ENCODE results near the gene IRX1.

The IRX1 gene

DNA sequence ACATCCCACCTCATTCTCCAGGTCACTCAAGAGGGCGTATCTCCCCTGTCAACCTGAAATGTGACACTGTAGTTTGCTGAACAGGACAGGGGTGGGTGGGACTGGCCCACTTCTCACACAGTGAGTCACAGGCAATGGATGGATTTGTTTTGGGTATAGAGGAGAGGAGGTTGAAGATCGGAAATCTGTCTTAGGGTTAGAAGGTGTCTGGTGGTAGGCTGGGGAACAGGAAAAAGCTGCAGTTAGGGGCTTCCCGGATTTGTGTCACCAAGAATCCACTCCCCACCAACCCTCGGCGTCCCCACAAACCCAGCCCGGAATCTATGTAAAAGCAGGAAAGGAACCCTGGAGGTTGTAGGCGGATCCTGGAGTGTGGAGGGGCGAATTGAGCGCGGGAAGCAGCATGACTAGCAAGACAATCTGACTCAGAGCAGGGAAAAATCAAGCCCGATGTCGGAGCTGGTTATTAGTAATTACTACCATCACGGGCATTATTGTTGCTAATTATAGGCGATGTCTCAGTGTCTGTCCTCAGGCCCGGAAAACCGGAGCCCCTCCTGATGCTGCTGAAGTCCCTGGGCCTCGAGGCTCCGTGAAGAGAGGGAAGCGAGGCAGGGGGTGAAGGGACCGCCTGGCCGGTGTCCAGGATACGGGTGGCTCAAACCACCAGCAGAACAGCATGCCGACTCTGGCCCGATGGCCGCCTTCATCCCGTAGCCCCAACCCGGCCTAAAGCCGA is 1.7 kb upstream of the IRX1 start:
- no peak overlapping the region for H3K4me3 ChIP-seq (ENCODE audit: insufficient read depth, low read depth, low read length, poor library complexity, severe bottlenecking)
- no peaks in the 10 kb centered on the region for H3K36me3 ChIP-seq (ENCODE audit: control insufficient read depth, insufficient read depth, low read length)
- no peak for DNase-seq
- H3K27me3 ChIP-seq (replicated peaks; ENCODE audit: control insufficient read depth, insufficient read depth, low read length, poor library complexity, severe bottlenecking), result peaks cover 8% of the 10 kb centered on the region
- H3K4me1 ChIP-seq (ENCODE audit: control insufficient read depth, insufficient read depth, low read length, poor library complexity, severe bottlenecking), result no peaks in the 10 kb centered on the region
- H3K9me3 ChIP-seq (ENCODE audit: control insufficient read depth, low read length), result no peaks in the 10 kb centered on the region
- no peak overlapping the region for H3K27ac ChIP-seq (ENCODE audit: insufficient read depth, low read length, poor library complexity, severe bottlenecking)

DNA sequence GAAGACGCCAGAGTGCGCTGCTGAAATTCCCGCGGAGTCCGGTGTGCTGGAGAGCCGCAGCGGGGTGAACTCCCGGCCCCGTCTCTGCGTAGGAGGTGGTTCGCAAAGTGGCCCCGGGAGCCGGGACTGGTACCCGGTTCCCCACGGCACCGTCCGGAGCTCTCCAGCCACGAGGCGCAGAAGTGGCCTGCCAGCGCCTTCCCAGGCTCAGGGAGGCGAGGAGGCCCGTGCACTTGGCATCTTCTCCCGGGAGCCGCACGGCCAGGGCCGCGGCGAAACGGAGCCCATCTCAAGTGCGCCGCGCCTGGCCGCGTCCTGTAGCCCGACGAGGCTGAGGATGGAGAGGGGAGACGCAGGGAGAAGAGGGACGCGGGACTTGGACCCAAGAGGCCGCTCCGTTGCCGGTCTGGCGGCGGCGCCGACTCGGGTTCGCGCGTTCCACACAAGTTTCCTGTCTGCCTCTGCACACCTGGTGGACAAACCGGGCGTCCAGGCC is 1.1 kb upstream of the IRX1 start:
- H3K36me3 ChIP-seq (ENCODE audit: control insufficient read depth, insufficient read depth, low read length), result no peaks in the 10 kb centered on the region
- no peaks in the 10 kb centered on the region for H3K4me1 ChIP-seq (ENCODE audit: control insufficient read depth, insufficient read depth, low read length, poor library complexity, severe bottlenecking)
- H3K27ac ChIP-seq (ENCODE audit: insufficient read depth, low read length, poor library complexity, severe bottlenecking), result no peak overlapping the region
- H3K27me3 ChIP-seq (replicated peaks; ENCODE audit: control insufficient read depth, insufficient read depth, low read length, poor library complexity, severe bottlenecking), result peaks cover 8% of the 10 kb centered on the region
- no peaks in the 10 kb centered on the region for H3K9me3 ChIP-seq (ENCODE audit: control insufficient read depth, low read length)
- no peak overlapping the region for H3K4me3 ChIP-seq (ENCODE audit: insufficient read depth, low read depth, low read length, poor library complexity, severe bottlenecking)
- DNase-seq, result no peak

DNA sequence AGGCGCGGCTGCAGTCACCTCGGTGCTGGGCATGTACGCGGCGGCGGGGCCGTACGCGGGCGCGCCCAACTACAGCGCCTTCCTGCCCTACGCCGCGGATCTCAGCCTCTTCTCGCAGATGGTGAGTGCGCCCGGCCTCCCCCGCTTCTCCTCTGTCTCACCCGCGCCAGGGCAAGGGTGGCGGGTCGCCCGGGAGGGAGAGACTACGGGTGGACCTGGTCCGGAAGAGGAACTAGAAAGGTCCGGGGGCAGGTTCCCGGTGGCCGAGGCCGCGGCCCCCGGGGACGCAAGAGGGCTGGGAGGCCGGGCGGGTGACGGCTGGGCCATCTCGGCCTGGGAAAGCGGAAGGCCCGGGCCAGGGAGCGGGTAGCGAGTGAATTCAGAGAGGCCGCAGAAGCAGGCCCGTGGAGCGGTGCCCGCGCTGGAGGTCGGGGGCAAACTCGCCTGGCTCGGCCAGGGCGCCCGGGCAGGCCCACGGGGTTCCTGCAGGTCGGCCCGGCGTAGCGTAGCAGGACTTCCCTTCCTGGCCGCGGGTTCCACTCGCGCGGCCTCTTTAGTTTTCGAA is 711 bp downstream of the IRX1 start:
- Histone ChIP-seq H3K4me3 (ENCODE audit: insufficient read depth, low read depth, low read length, poor library complexity, severe bottlenecking) (no peak overlapping the region), H3K9me3 (ENCODE audit: control insufficient read depth, low read length) (no peaks in the 10 kb centered on the region), H3K4me1 (ENCODE audit: control insufficient read depth, insufficient read depth, low read length, poor library complexity, severe bottlenecking) (no peaks in the 10 kb centered on the region), H3K27ac (ENCODE audit: insufficient read depth, low read length, poor library complexity, severe bottlenecking) (no peak overlapping the region), H3K36me3 (ENCODE audit: control insufficient read depth, insufficient read depth, low read length) (no peaks in the 10 kb centered on the region), H3K27me3 (replicated peaks; ENCODE audit: control insufficient read depth, insufficient read depth, low read length, poor library complexity, severe bottlenecking) (peaks cover 9% of the 10 kb centered on the region)
- no peak for DNase-seq

DNA sequence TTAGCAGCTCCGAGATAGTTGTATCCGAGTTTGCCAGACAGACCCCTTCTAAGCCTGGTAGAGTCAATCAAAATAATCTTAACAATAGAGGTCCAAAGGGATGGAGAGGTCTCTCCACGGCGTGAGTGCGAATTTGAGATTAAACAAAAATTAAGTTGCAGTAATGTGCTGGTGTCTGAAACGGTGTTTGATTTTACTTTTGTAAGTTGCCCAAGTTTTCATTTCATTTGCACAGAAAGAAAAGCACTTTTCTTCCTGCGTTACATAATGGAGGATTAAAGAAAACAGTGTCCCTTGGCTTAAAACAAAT is 1.2 kb downstream of the IRX1 start:
- H3K9me3 ChIP-seq (ENCODE audit: control insufficient read depth, low read length), result no peaks in the 10 kb centered on the region
- H3K36me3 ChIP-seq (ENCODE audit: control insufficient read depth, insufficient read depth, low read length), result no peaks in the 10 kb centered on the region
- no peaks in the 10 kb centered on the region for H3K4me1 ChIP-seq (ENCODE audit: control insufficient read depth, insufficient read depth, low read length, poor library complexity, severe bottlenecking)
- no peak overlapping the region for H3K4me3 ChIP-seq (ENCODE audit: insufficient read depth, low read depth, low read length, poor library complexity, severe bottlenecking)
- DNase-seq, result no peak
- no peak overlapping the region for H3K27ac ChIP-seq (ENCODE audit: insufficient read depth, low read length, poor library complexity, severe bottlenecking)
- peaks cover 10% of the 10 kb centered on the region for H3K27me3 ChIP-seq (replicated peaks; ENCODE audit: control insufficient read depth, insufficient read depth, low read length, poor library complexity, severe bottlenecking)

DNA sequence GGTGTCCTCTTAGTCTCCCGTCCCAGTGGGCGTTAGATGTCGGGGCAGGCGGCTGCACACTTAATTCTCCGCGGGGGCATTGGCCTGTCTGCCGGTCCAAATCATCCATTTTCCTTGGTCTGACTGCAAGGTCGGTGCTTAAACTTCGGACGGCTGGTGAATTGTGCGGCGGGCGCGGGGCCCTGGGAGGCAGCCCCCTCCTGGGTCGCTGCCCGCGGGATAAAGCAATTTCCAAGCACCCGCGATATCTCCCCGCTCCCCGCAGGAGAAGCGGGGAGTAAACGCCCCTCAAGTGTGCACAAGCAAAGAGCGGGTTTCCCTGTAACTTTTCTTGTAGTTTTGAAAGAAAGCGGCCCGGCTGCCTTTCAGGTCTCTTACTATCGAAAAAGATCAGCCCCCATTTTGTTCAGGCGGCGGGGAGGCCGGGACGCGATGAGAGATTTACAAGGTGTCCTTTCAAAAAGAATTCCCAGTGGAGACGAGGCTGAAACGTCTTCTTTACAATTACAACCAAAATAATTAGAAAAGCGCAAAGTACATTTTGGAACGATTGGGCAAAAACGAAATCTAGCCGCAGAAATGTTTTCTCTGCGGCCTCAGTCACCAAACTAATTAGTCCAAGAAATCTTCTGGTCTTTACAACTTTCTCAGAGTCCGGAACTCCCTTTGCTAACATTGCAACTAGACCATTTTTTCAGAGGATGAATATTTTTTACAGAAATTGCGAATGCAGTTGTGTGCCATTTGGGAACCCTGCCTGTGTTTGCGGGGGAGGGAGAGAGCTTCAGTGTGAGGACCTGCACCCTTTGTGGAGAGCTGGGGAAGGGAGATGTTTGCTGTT is 1.8 kb downstream of the IRX1 start:
- DNase-seq, result no peak
- Histone ChIP-seq H3K27ac (ENCODE audit: insufficient read depth, low read length, poor library complexity, severe bottlenecking) (no peak overlapping the region), H3K36me3 (ENCODE audit: control insufficient read depth, insufficient read depth, low read length) (no peaks in the 10 kb centered on the region), H3K27me3 (replicated peaks; ENCODE audit: control insufficient read depth, insufficient read depth, low read length, poor library complexity, severe bottlenecking) (peaks cover 10% of the 10 kb centered on the region), H3K4me1 (ENCODE audit: control insufficient read depth, insufficient read depth, low read length, poor library complexity, severe bottlenecking) (no peaks in the 10 kb centered on the region), H3K9me3 (ENCODE audit: control insufficient read depth, low read length) (no peaks in the 10 kb centered on the region), H3K4me3 (ENCODE audit: insufficient read depth, low read depth, low read length, poor library complexity, severe bottlenecking) (no peak overlapping the region)

DNA sequence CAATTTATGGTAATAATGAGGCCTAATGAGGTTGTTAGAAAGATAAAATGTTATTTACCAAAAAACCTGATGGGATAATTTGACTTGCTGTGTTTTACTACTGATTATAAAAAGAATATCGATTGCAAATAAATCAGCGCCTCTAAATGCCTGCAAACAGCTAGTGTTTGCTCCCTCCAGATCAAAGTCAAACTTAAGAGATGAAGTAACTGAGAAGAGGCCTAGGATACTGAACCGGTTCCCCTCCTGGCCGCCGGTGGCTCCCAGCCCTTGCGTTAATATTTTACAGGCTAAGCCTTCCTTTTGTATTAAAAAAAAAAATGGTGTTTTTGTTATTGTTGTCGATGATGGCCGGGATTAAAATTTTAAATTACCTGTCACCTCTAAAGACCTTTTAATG is 2.6 kb downstream of the IRX1 start:
- Histone ChIP-seq H3K4me1 (ENCODE audit: control insufficient read depth, insufficient read depth, low read length, poor library complexity, severe bottlenecking) (no peaks in the 10 kb centered on the region), H3K36me3 (ENCODE audit: control insufficient read depth, insufficient read depth, low read length) (no peaks in the 10 kb centered on the region), H3K27me3 (replicated peaks; ENCODE audit: control insufficient read depth, insufficient read depth, low read length, poor library complexity, severe bottlenecking) (peaks cover 12% of the 10 kb centered on the region), H3K4me3 (ENCODE audit: insufficient read depth, low read depth, low read length, poor library complexity, severe bottlenecking) (no peak overlapping the region), H3K9me3 (ENCODE audit: control insufficient read depth, low read length) (no peaks in the 10 kb centered on the region), H3K27ac (ENCODE audit: insufficient read depth, low read length, poor library complexity, severe bottlenecking) (no peak overlapping the region)
- no peak for DNase-seq

DNA sequence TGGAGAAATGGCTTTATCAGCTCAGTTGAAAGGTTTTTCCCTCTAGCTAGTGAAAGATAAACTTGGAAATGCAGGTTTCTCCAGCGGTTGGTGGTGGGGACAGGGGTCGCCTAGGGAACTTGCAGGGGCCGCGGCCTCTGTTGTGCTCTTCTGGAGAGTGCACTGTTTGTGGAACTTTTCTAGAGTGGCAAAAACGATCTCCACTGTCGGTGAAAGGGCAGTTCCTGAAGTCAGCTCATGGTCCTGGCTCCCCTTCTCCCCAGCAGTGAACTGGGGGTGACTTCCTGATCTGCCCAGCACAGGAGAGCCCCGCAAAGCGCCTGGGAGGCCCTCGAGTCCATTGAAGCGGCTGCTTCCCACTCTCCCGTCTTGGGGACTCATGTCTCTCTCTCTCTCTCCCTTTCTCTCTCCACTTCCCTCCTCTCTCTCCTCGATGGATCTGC is 3.2 kb downstream of the IRX1 start:
- H3K36me3 ChIP-seq (ENCODE audit: control insufficient read depth, insufficient read depth, low read length), result no peaks in the 10 kb centered on the region
- DNase-seq, result no peak
- H3K4me1 ChIP-seq (ENCODE audit: control insufficient read depth, insufficient read depth, low read length, poor library complexity, severe bottlenecking), result no peaks in the 10 kb centered on the region
- H3K27me3 ChIP-seq (replicated peaks; ENCODE audit: control insufficient read depth, insufficient read depth, low read length, poor library complexity, severe bottlenecking), result peaks cover 10% of the 10 kb centered on the region
- no peaks in the 10 kb centered on the region for H3K9me3 ChIP-seq (ENCODE audit: control insufficient read depth, low read length)
- H3K4me3 ChIP-seq (ENCODE audit: insufficient read depth, low read depth, low read length, poor library complexity, severe bottlenecking), result no peak overlapping the region
- no peak overlapping the region for H3K27ac ChIP-seq (ENCODE audit: insufficient read depth, low read length, poor library complexity, severe bottlenecking)

DNA sequence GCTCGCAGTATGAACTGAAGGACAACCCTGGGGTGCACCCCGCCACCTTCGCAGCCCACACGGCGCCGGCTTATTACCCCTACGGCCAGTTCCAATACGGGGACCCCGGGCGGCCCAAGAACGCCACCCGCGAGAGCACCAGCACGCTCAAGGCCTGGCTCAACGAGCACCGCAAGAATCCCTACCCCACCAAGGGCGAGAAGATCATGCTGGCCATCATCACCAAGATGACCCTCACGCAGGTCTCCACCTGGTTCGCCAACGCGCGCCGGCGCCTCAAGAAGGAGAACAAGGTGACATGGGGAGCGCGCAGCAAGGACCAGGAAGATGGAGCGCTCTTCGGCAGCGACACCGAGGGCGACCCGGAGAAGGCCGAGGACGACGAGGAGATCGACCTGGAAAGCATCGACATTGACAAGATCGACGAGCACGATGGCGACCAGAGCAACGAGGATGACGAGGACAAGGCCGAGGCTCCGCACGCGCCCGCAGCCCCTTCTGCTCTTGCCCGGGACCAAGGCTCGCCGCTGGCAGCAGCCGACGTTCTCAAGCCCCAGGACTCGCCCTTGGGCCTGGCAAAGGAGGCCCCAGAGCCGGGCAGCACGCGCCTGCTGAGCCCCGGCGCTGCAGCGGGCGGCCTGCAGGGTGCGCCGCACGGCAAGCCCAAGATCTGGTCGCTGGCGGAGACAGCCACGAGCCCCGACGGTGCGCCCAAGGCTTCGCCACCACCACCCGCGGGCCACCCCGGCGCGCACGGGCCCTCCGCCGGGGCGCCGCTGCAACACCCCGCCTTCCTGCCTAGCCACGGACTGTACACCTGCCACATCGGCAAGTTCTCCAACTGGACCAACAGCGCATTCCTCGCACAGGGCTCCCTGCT is 3.8 kb downstream of the IRX1 start:
- Histone ChIP-seq H3K9me3 (ENCODE audit: control insufficient read depth, low read length) (no peaks in the 10 kb centered on the region), H3K27ac (ENCODE audit: insufficient read depth, low read length, poor library complexity, severe bottlenecking) (no peak overlapping the region), H3K4me3 (ENCODE audit: insufficient read depth, low read depth, low read length, poor library complexity, severe bottlenecking) (no peak overlapping the region), H3K4me1 (ENCODE audit: control insufficient read depth, insufficient read depth, low read length, poor library complexity, severe bottlenecking) (no peaks in the 10 kb centered on the region), H3K27me3 (replicated peaks; ENCODE audit: control insufficient read depth, insufficient read depth, low read length, poor library complexity, severe bottlenecking) (peaks cover 13% of the 10 kb centered on the region), H3K36me3 (ENCODE audit: control insufficient read depth, insufficient read depth, low read length) (no peaks in the 10 kb centered on the region)
- no peak for DNase-seq

DNA sequence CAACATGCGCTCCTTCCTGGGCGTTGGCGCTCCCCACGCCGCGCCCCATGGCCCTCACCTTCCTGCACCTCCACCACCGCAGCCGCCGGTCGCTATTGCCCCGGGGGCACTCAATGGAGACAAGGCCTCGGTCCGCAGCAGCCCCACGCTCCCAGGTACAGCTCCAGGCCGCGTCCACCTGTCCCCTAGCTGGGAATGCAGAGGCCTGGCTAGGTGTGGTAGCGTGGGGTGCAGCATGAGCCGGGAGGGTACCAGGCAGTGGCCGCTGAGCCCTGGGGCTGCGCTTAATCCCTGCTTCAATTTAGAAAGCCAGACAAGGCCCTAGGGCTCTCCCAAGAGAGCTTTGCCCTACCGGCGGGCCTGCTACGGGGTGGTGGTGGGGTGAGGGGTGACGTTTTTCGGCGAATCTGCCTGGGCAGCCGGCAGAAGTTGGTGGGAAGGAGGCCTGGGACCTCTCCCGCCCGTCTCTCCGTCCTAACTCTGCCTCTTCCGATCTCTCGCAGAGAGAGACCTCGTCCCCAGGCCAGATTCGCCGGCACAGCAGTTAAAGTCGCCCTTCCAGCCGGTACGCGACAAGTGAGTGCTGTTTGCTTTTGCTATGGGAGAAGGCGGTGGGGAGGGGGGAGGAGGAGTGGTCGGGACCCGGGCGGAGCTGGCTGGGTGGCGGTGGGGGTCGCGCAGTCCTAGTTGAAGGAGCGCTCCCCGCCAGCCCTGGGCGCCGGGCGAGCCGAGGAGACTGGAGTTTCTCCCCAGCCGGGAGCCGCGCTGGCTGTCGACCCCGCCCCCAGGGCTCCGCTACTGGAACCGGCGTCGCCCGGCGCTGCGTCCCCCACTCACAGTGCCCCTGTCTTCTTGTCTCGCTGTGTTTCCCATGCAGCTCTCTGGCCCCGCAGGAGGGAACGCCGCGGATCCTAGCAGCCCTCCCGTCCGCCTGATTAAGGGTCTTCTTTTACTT is 4.8 kb downstream of the IRX1 start:
- Histone ChIP-seq H3K9me3 (ENCODE audit: control insufficient read depth, low read length) (no peaks in the 10 kb centered on the region), H3K27me3 (replicated peaks; ENCODE audit: control insufficient read depth, insufficient read depth, low read length, poor library complexity, severe bottlenecking) (peaks cover 13% of the 10 kb centered on the region), H3K27ac (ENCODE audit: insufficient read depth, low read length, poor library complexity, severe bottlenecking) (no peak overlapping the region), H3K4me3 (ENCODE audit: insufficient read depth, low read depth, low read length, poor library complexity, severe bottlenecking) (no peak overlapping the region), H3K36me3 (ENCODE audit: control insufficient read depth, insufficient read depth, low read length) (no peaks in the 10 kb centered on the region), H3K4me1 (ENCODE audit: control insufficient read depth, insufficient read depth, low read length, poor library complexity, severe bottlenecking) (no peaks in the 10 kb centered on the region)
- DNase-seq, result no peak

Data from effector memory CD4-positive, alpha-beta T cell (primary cell).